IMR-90 (cell line): Measurements from ENCODE around the gene SLC18A3. TPM values are rescaled to one million over a fixed set of nuclear protein-coding genes. Genes with fewer than 3 reads are reported as not detected.
A peak's percentile ranks its signal among the peaks of the same experiment; 100 is the strongest.

Experiments used
- ATAC-seq: fragments of 200-7000 bp; cut with Tn5 transposase; 2 replicates; pipeline ENCODE4 v1.9.1; 2020; ENCODE audit warnings: low read depth, mild to moderate bottlenecking, moderate library complexity
- BruUV-seq: library from RNA; stranded (reverse); fragments of 400-500 nt; replicated peaks from 2 replicates; lab custom pipeline; 2021; lab: Mats Ljungman, UMichigan
- CTCF ChIA-PET: fragments of 300-600 bp; formaldehyde crosslinking; extraction: SDS; loops from one replicate; lab custom pipeline; 2021; ENCODE audit warnings: antibody characterized with exemption; lab: Yijun Ruan, JAX
- POLR2A ChIA-PET: fragments of 300-600 bp; sonication (Branson Sonifier 250); formaldehyde crosslinking; loops from one replicate; lab custom pipeline; 2022; ENCODE audit warnings: antibody characterized with exemption; ENCODE audit not compliant: unreplicated experiment; lab: Charles Lee
- DNase-seq: peaks from one replicate; pipeline ENCODE4 v3.0.0; 2013
- H2AFZ ChIP-seq: replicated peaks from 2 replicates; pipeline ENCODE3; 2013; ENCODE audit warnings: low read length, mild to moderate bottlenecking; ENCODE audit not compliant: poor library complexity
- H2AK5ac ChIP-seq: 2 replicates; pipeline ENCODE4 v1.6.1; 2013; ENCODE audit warnings: low read depth, low read length, inconsistent platforms
- H2AK9ac ChIP-seq: replicated peaks from 2 replicates; pipeline ENCODE3; 2013; ENCODE audit warnings: mild to moderate bottlenecking, low read depth, low read length, moderate library complexity; ENCODE audit not compliant: poor library complexity
- H2BK120ac ChIP-seq: 2 replicates; pipeline ENCODE4 v1.6.1; 2013; ENCODE audit warnings: low read depth, low read length, inconsistent platforms
- H2BK15ac ChIP-seq: 3 replicates; pipeline ENCODE4 v1.6.1; 2013; ENCODE audit warnings: low read depth, low read length, inconsistent platforms
- H2BK20ac ChIP-seq: 2 replicates; pipeline ENCODE4 v1.6.1; 2013; ENCODE audit warnings: low read depth, mild to moderate bottlenecking, inconsistent platforms, low read length, moderate library complexity
- H2BK5ac ChIP-seq: 2 replicates; pipeline ENCODE4 v1.6.1; 2013; ENCODE audit warnings: mild to moderate bottlenecking, low read depth, low read length, inconsistent platforms; ENCODE audit not compliant: poor library complexity, severe bottlenecking
- H3K14ac ChIP-seq: replicated peaks from 2 replicates; pipeline ENCODE4 v1.6.1; 2013; ENCODE audit warnings: low read depth, low read length, inconsistent platforms
- H3K18ac ChIP-seq: 2 replicates; pipeline ENCODE4 v1.6.1; 2013; ENCODE audit warnings: low read depth, low read length, control low read depth
- H3K23ac ChIP-seq: 2 replicates; pipeline ENCODE4 v1.6.1; 2013; ENCODE audit warnings: low read depth, low read length, inconsistent platforms
- H3K27ac ChIP-seq: 2 replicates; pipeline ENCODE4 v1.5.1; 2013; ENCODE audit warnings: mild to moderate bottlenecking, control low read depth, low read length; ENCODE audit not compliant: insufficient read depth
- H3K27me3 ChIP-seq: 2 replicates; pipeline ENCODE4 v1.6.1; 2013; ENCODE audit warnings: low read length; ENCODE audit not compliant: control insufficient read depth, insufficient read depth
- H3K36me3 ChIP-seq: 2 replicates; pipeline ENCODE4 v1.6.1; 2013; ENCODE audit warnings: low read length, mixed read lengths; ENCODE audit not compliant: control insufficient read depth, insufficient read depth
- H3K4ac ChIP-seq: 2 replicates; pipeline ENCODE4 v1.6.1; 2013; ENCODE audit warnings: low read depth, low read length, inconsistent platforms
- H3K4me1 ChIP-seq: 2 replicates; pipeline ENCODE4 v1.6.1; 2013; ENCODE audit warnings: low read length, mixed read lengths; ENCODE audit not compliant: control insufficient read depth, insufficient read depth
- H3K4me2 ChIP-seq: 2 replicates; pipeline ENCODE4 v1.6.1; 2013; ENCODE audit warnings: low read depth, mild to moderate bottlenecking, control low read depth, low read length, moderate library complexity
- H3K4me3 ChIP-seq: 2 replicates; pipeline ENCODE4 v1.5.1; 2013; ENCODE audit warnings: low read depth, mild to moderate bottlenecking, control low read depth, low read length, moderate library complexity; ENCODE audit not compliant: insufficient read depth
- H3K56ac ChIP-seq: 2 replicates; pipeline ENCODE4 v1.6.1; 2013; ENCODE audit warnings: low read length, inconsistent platforms; ENCODE audit not compliant: insufficient read depth; ENCODE audit errors: extremely low read depth
- H3K79me1 ChIP-seq, 2 experiments: 2 replicates each; pipeline ENCODE4 v1.6.1; 2013; ENCODE audit warnings: low read length in 2 of 2, inconsistent platforms in 1 of 2, low read depth in 1 of 2
- H3K9ac ChIP-seq: 2 replicates; pipeline ENCODE4 v1.6.1; 2013; ENCODE audit warnings: low read depth, low read length, control low read depth
- H3K9me1 ChIP-seq: 2 replicates; pipeline ENCODE4 v1.6.1; 2013; ENCODE audit warnings: low read length, inconsistent platforms; ENCODE audit not compliant: insufficient read depth
- H3K9me3 ChIP-seq: 2 replicates; pipeline ENCODE4 v1.6.1; 2013; ENCODE audit warnings: low read length; ENCODE audit not compliant: control insufficient read depth, insufficient read depth
- H4K20me1 ChIP-seq: 2 replicates; pipeline ENCODE4 v1.6.1; 2013; ENCODE audit warnings: low read length, inconsistent platforms; ENCODE audit not compliant: insufficient read depth
- H4K5ac ChIP-seq: 2 replicates; pipeline ENCODE4 v1.6.1; 2013; ENCODE audit warnings: mild to moderate bottlenecking, low read depth, low read length, control low read depth
- H4K8ac ChIP-seq, 2 experiments: 2 replicates each; pipeline ENCODE4 v1.6.1; 2013; ENCODE audit warnings: low read depth in 2 of 2, low read length in 2 of 2, control low read depth in 1 of 2, inconsistent platforms in 1 of 2
- H4K91ac ChIP-seq: 2 replicates; pipeline ENCODE4 v1.6.1; 2013; ENCODE audit warnings: low read depth, low read length, inconsistent platforms; ENCODE audit not compliant: insufficient read depth
- BHLHE40 ChIP-seq: fragments of 150-350 bp; IDR thresholded peaks from 2 replicates; pipeline ENCODE4 v1.6.1; 2016; ENCODE audit warnings: mild to moderate bottlenecking, low read depth, low read length
- CHD1 ChIP-seq: IDR thresholded peaks from 2 replicates; pipeline ENCODE4 v1.6.1; 2012; ENCODE audit warnings: low read depth, low read length, improper control_type of control experiment
- ELK1 ChIP-seq: fragments of 150-350 bp; IDR thresholded peaks from 2 replicates; pipeline ENCODE4 v1.6.1; 2016; ENCODE audit warnings: low read depth, mild to moderate bottlenecking, low read length, moderate library complexity, borderline replicate concordance
- FOS ChIP-seq: fragments of 150-350 bp; IDR thresholded peaks from 2 replicates; pipeline ENCODE4 v1.6.1; 2016; ENCODE audit warnings: low read depth, low read length
- MAFK ChIP-seq: IDR thresholded peaks from 2 replicates; pipeline ENCODE4 v1.6.1; 2012; ENCODE audit warnings: low read depth, low read length, improper control_type of control experiment
- MAZ ChIP-seq: IDR thresholded peaks from 2 replicates; pipeline ENCODE4 v1.6.1; 2012; ENCODE audit warnings: low read depth, mild to moderate bottlenecking, low read length, improper control_type of control experiment, moderate library complexity, borderline replicate concordance
- MXI1 ChIP-seq: IDR thresholded peaks from 2 replicates; pipeline ENCODE4 v1.6.1; 2012; ENCODE audit warnings: low read depth, mild to moderate bottlenecking, low read length, moderate library complexity, borderline replicate concordance
- NFE2L2 ChIP-seq: fragments of 150-350 bp; IDR thresholded peaks from 2 replicates; pipeline ENCODE4 v1.6.1; 2016; ENCODE audit warnings: low read depth, mild to moderate bottlenecking, low read length
- POLR2A ChIP-seq: IDR thresholded peaks from 2 replicates; pipeline ENCODE4 v1.6.1; 2012; ENCODE audit warnings: mild to moderate bottlenecking, low read depth, low read length
- RAD21 ChIP-seq: IDR thresholded peaks from 2 replicates; pipeline ENCODE4 v1.6.1; 2012; ENCODE audit warnings: low read length, improper control_type of control experiment
- RCOR1 ChIP-seq: IDR thresholded peaks from 2 replicates; pipeline ENCODE4 v1.6.1; 2012; ENCODE audit warnings: mild to moderate bottlenecking, low read length, improper control_type of control experiment; ENCODE audit not compliant: insufficient replicate concordance
- RFX5 ChIP-seq: IDR thresholded peaks from 2 replicates; pipeline ENCODE4 v1.8.0; 2012; ENCODE audit warnings: low read depth, mild to moderate bottlenecking, low read length, moderate library complexity
- SMC3 ChIP-seq: fragments of 150-350 bp; IDR thresholded peaks from 2 replicates; pipeline ENCODE4 v1.6.1; 2016; ENCODE audit warnings: low read depth, mild to moderate bottlenecking, antibody characterized with exemption, low read length, moderate library complexity
- USF2 ChIP-seq: fragments of 150-350 bp; IDR thresholded peaks from 2 replicates; pipeline ENCODE4 v1.6.1; 2017; ENCODE audit warnings: mild to moderate bottlenecking, antibody characterized with exemption, low read length, low read depth
- WGBS, 2 experiments: methylation state at CpG; one replicate each; pipeline versions ENCODE4 v1.1.5 to v1.1.7; 2013; ENCODE audit warnings: missing lambda C conversion rate in 2 of 2; ENCODE audit not compliant: insufficient read length in 1 of 2; ENCODE audit errors: extremely low coverage in 2 of 2; 5-methylcytosine and 5-hydroxymethylcytosine counted together
- dilution Hi-C: fragments of 300-500 bp; cut with HindIII; formaldehyde crosslinking; loops from one replicate; pipeline ENCODE4 v1.14.3; 2018; ENCODE audit warnings: low sequenced_read_pairs; ENCODE audit not compliant: unreplicated experiment
- in situ Hi-C: fragments of 300-500 bp; cut with MboI; formaldehyde crosslinking; loops from 3 replicates; pipeline ENCODE4 v1.14.3; 2019; ENCODE audit warnings: low sequenced_read_pairs, inconsistent platforms, mixed read lengths
- intact Hi-C: fragments of 100-400 bp; cut with micrococcal nuclease; formaldehyde crosslinking; loops from 2 replicates; pipeline ENCODE4 v1.10.0; 2022
- polyA plus RNA-seq, 3 experiments: library from polyadenylated mRNA; depleted of rRNA; stranded (reverse); fragments of >200 nt; gene quantifications; 2 replicates each; pipeline ENCODE4 v1.2.3, GENCODE V29; 2012; ENCODE audit warnings: low replicate concordance in 1 of 3
- total RNA-seq: library from RNA; depleted of rRNA; stranded (reverse); fragments of >200 nt; gene quantifications from 2 replicates; pipeline ENCODE4 v1.2.3, GENCODE V29; 2012
- TF ChIP-seq, protein P1 (sequence below): conservative IDR thresholded peaks from 2 replicates; pipeline ENCODE4 v1.5.1; 2012; ENCODE audit warnings: mild to moderate bottlenecking, low read depth, low read length, improper control_type of control experiment

SLC18A3 gene
- total and polyA plus RNA-seq, 2 of the 4 experiments (the other 2 are of a cell fraction), result not detected

DNA sequence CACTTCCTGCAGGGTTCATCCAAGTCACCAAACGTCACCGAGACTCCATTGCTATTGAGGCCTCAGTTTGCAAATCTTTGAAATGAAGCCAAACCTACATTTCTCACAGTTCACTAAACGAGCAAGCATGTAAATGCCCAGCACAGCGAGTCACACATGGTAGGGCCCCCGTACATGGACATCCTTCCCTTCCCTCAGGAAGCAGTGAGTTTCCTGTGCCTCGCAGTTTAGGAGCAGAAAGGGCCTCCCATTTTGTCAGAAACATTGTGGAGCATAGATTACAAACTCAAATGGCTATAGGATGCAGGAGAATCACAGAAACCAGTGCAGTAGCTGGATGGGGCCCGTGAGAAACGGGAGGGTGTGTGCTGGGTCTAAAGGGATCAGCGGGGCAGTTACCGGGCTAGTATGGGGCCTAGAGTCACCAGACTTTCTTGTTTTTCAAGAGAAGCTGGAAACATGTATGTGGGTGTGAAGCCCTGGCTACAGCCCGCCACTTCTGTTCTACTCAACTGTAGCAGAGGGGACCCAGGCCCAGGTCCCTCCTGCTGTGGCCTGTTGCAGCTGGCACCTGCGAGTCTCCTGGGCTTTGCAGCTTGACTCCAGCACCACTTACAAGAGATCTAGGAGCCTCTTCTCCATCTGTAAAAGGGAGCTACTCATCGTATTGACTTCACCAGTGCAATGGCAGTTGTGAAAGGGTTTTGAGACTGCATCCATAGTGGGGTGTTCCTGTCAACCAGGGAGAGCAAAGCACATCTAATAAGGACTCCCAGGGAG, 14.2 kb upstream of the SLC18A3 start:
- no peak overlapping the region for H2AK5ac ChIP-seq
- ChIA-PET CTCF (no interaction called here), POLR2A (no interaction called here)
- H3K56ac ChIP-seq, result no peak overlapping the region
- H2BK5ac ChIP-seq, result no peak overlapping the region
- no peak overlapping the region for H3K14ac ChIP-seq
- H2BK120ac ChIP-seq, result no peak overlapping the region
- dilution Hi-C loops (no loop called here), intact Hi-C loops (loop anchor here (10.0 kb wide), 2 partner anchors 349 to 469 kb away; partner anchors contain the start of genes PARG, TIMM23B and WASHC2A), in situ Hi-C loops (loop anchor here (10.0 kb wide), 2 partner anchors 319 to 619 kb away; no protein-coding TSS in a partner anchor)
- no peaks in the 10 kb centered on the region; the same call in 1 of the 2 replicates for H3K9me1 ChIP-seq
- no peak overlapping the region for H3K27ac ChIP-seq
- H3K4ac ChIP-seq, result no peak overlapping the region
- no peak overlapping the region for H2BK20ac ChIP-seq
- no peak overlapping the region for H3K18ac ChIP-seq
- H2BK15ac ChIP-seq, result no peak overlapping the region
- H3K36me3 ChIP-seq, result no peaks in the 10 kb centered on the region
- no peak overlapping the region for H3K9ac ChIP-seq
- H3K27me3 ChIP-seq, result peaks cover 14% of the 10 kb centered on the region; the same call in 1 of the 2 replicates
- no peaks in the 10 kb centered on the region for H3K9me3 ChIP-seq
- no peaks in the 10 kb centered on the region for H3K79me1 ChIP-seq
- H2AFZ ChIP-seq, result peak overlapping the region; percentile 21
- no peak for ATAC-seq
- BruUV-seq, result no TSS peak
- H3K4me2 ChIP-seq, result no peak overlapping the region
- H4K5ac ChIP-seq, result no peak overlapping the region
- DNase-seq, result peak; percentile 6
- H2AK9ac ChIP-seq, result no peak overlapping the region
- H3K4me3 ChIP-seq, result no peak overlapping the region
- no peak overlapping the region for H4K91ac ChIP-seq
- WGBS, 2 experiments, result 43% methylated on average over 3 of the region's 13 CpGs; no CpG with 5 or more reads in 1 of the 2 experiments
- no peaks in the 10 kb centered on the region for H4K20me1 ChIP-seq
- H4K8ac ChIP-seq, result no peak overlapping the region
- H3K23ac ChIP-seq, result no peak overlapping the region
- H3K4me1 ChIP-seq, result peaks cover 2% of the 10 kb centered on the region; the same call in 1 of the 2 replicates
- TF ChIP-seq USF2 (no peak), BHLHE40 (no peak), POLR2A (no peak), RFX5 (no peak), MAFK (no peak), RAD21 (no peak), SMC3 (no peak), NFE2L2 (no peak), MAZ (no peak), RCOR1 (no peak), FOS (no peak), CHD1 (no peak), ELK1 (no peak), MXI1 (no peak)
- TF ChIP-seq, protein P1, sequence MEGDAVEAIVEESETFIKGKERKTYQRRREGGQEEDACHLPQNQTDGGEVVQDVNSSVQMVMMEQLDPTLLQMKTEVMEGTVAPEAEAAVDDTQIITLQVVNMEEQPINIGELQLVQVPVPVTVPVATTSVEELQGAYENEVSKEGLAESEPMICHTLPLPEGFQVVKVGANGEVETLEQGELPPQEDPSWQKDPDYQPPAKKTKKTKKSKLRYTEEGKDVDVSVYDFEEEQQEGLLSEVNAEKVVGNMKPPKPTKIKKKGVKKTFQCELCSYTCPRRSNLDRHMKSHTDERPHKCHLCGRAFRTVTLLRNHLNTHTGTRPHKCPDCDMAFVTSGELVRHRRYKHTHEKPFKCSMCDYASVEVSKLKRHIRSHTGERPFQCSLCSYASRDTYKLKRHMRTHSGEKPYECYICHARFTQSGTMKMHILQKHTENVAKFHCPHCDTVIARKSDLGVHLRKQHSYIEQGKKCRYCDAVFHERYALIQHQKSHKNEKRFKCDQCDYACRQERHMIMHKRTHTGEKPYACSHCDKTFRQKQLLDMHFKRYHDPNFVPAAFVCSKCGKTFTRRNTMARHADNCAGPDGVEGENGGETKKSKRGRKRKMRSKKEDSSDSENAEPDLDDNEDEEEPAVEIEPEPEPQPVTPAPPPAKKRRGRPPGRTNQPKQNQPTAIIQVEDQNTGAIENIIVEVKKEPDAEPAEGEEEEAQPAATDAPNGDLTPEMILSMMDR, result no peak
